K562 (cell line): Measurements from ENCODE around the gene SEC61A1. TPM values are rescaled to one million over a fixed set of nuclear protein-coding genes. Genes with fewer than 3 reads are reported as not detected.

ENCODE experiments used
- ATAC-seq: fragments of 200-7000 bp; cut with Tn5 transposase; 3 replicates; pipeline ENCODE4 v1.9.1; 2020; ENCODE audit warnings: moderate library complexity
- BruUV-seq: library from RNA; stranded (reverse); fragments of 400-500 nt; replicated peaks from 2 replicates; lab custom pipeline; 2021; lab: Mats Ljungman, UMichigan
- CTCF ChIA-PET: fragments of 300-600 bp; formaldehyde crosslinking; extraction: SDS; loops from one replicate; lab custom pipeline; 2021; ENCODE audit warnings: low intra/inter-chr PET ratio; lab: Yijun Ruan, JAX
- POLR2A ChIA-PET: fragments of 300-600, 350-650 bp; sonication (Branson Sonifier 250); formaldehyde crosslinking; extraction: SDS; loops from one replicate; lab custom pipeline; 2021; ENCODE audit warnings: antibody characterized with exemption, inconsistent platforms; lab: Yijun Ruan, JAX
- DNase-seq, 4 experiments: peaks; one replicate each; pipeline versions ENCODE4 v3.0.0 to v3.0.0-alpha.2; 2011 to 2018; ENCODE audit warnings: low spot score in 3 of 4, mixed read lengths in 3 of 4; ENCODE audit errors: extremely low read depth in 1 of 4
- FAIRE-seq: peaks from 2 replicates; lab custom pipeline; 2011; peaks lifted over from hg19 to GRCh38; lab: Jason Lieb, UNC
- H2AFZ ChIP-seq: 2 replicates; pipeline ENCODE4 v1.6.0; 2011; ENCODE audit warnings: low read depth, low read length, control low read depth, inconsistent platforms
- H3K27ac ChIP-seq: fragments of 200-600 bp; 3 replicates; pipeline ENCODE4 v1.8.0; 2011; ENCODE audit warnings: low read depth, mild to moderate bottlenecking, control low read depth, inconsistent platforms, low read length, moderate library complexity, mixed read lengths; ENCODE audit errors: extremely low read depth
- H3K27me3 ChIP-seq, 2 experiments: fragments of 300-600 bp in 1 of 2; 2 replicates in 1 of 2; 3 replicates in 1 of 2; pipeline versions ENCODE4 v1.6.0 to v1.8.0; 2011; ENCODE audit warnings: inconsistent platforms in 2 of 2, low read length in 2 of 2, mild to moderate bottlenecking in 1 of 2, mixed read lengths in 1 of 2, moderate library complexity in 1 of 2; ENCODE audit not compliant: control insufficient read depth in 2 of 2, insufficient read depth in 2 of 2
- H3K36me3 ChIP-seq: fragments of 300-600 bp; 3 replicates; pipeline ENCODE4 v1.8.0; 2011; ENCODE audit warnings: mild to moderate bottlenecking, low read length, inconsistent platforms; ENCODE audit not compliant: control insufficient read depth, insufficient read depth
- H3K4me1 ChIP-seq, 2 experiments: fragments of 200-600 bp in 1 of 2; replicated peaks in 1 of 2; 2 replicates in 1 of 2; 3 replicates in 1 of 2; pipeline versions ENCODE4 v1.5.1 to v1.8.0; 2011; ENCODE audit warnings: inconsistent platforms in 2 of 2, low read length in 2 of 2, mild to moderate bottlenecking in 1 of 2, mixed read lengths in 1 of 2, moderate library complexity in 1 of 2; ENCODE audit not compliant: control insufficient read depth in 2 of 2, insufficient read depth in 2 of 2
- H3K4me2 ChIP-seq: 2 replicates; pipeline ENCODE4 v1.6.1; 2011; ENCODE audit warnings: low read length, control low read depth, inconsistent platforms, mixed read lengths; ENCODE audit not compliant: insufficient read depth
- H3K4me3 ChIP-seq: fragments of 200-600 bp; sonication (generic), shearing (Covaris generic); 2 replicates; pipeline ENCODE4 v1.5.1; 2016; ENCODE audit warnings: control low read depth, inconsistent platforms
- H3K79me2 ChIP-seq: fragments of 200-600 bp; 3 replicates; pipeline ENCODE4 v1.8.0; 2011; ENCODE audit warnings: low read length, inconsistent platforms; ENCODE audit not compliant: control insufficient read depth, insufficient read depth
- H3K9ac ChIP-seq, 2 experiments: 2 replicates each; pipeline versions ENCODE4 v1.6.0 to v1.6.1; 2011; ENCODE audit warnings: low read depth in 2 of 2, low read length in 2 of 2, control low read depth in 1 of 2, inconsistent platforms in 1 of 2, mild to moderate bottlenecking in 1 of 2, mixed read lengths in 1 of 2; ENCODE audit not compliant: insufficient read depth in 1 of 2
- H3K9me1 ChIP-seq: one replicate; pipeline ENCODE4 v1.6.0; 2011; ENCODE audit warnings: inconsistent platforms, mild to moderate bottlenecking, low read length, moderate library complexity; ENCODE audit not compliant: control insufficient read depth, insufficient read depth
- H3K9me3 ChIP-seq: replicated peaks from 2 replicates; pipeline ENCODE4 v1.5.1; 2011; ENCODE audit warnings: low read depth, low read length, inconsistent platforms; ENCODE audit not compliant: control insufficient read depth, insufficient read depth
- H4K20me1 ChIP-seq: replicated peaks from 2 replicates; pipeline ENCODE4 v1.6.1; 2011; ENCODE audit warnings: low read length, inconsistent platforms, mixed read lengths; ENCODE audit not compliant: control insufficient read depth, insufficient read depth
- HMG20B ChIP-seq: fragments of 250-450 bp; sonication (Bioruptor Pico); IDR thresholded peaks from 2 replicates; pipeline ENCODE4 v1.5.0; 2021; ENCODE audit warnings: mild to moderate bottlenecking
- HNRNPH1 ChIP-seq: fragments of 200-400 bp; formaldehyde crosslinking; optimal IDR thresholded peaks from 2 replicates; pipeline ENCODE3; 2017; ENCODE audit warnings: low read depth, mild to moderate bottlenecking, low read length, moderate library complexity
- MED1 ChIP-seq: sonication (generic); formaldehyde crosslinking; IDR thresholded peaks from 2 replicates; pipeline ENCODE4 v1.8.1; 2023; ENCODE audit warnings: missing genetic modification reagents, borderline replicate concordance
- PHF20 ChIP-seq: fragments of 450-650 bp; IDR thresholded peaks from 2 replicates; pipeline ENCODE4 v1.6.1; 2018; ENCODE audit not compliant: partially characterized antibody
- SP2 ChIP-seq: IDR thresholded peaks from 2 replicates; pipeline ENCODE4 v1.6.1; 2011; ENCODE audit warnings: mild to moderate bottlenecking, low read depth, low read length, moderate library complexity; ENCODE audit not compliant: poor library complexity, severe bottlenecking; ENCODE audit errors: extremely low read depth
- ZFP91 ChIP-seq: sonication (generic); formaldehyde crosslinking; IDR thresholded peaks from 2 replicates; pipeline ENCODE4 v1.8.0; 2022; ENCODE audit warnings: mild to moderate bottlenecking, missing genetic modification reagents
- WGBS: fragments of 100-300 bp; shearing (Covaris generic); methylation state at CpG from one replicate; pipeline ENCODE4 v1.1.6; 2016; ENCODE audit warnings: low coverage, mixed read lengths; ENCODE audit not compliant: insufficient coverage; ENCODE audit errors: missing lambda C conversion rate; 5-methylcytosine and 5-hydroxymethylcytosine counted together
- in situ Hi-C: fragments of 300-500 bp; cut with MboI; formaldehyde crosslinking; loops from 4 replicates; pipeline ENCODE4 v1.15.0; 2018; ENCODE audit warnings: inconsistent platforms, mixed read lengths
- intact Hi-C: fragments of 100-400 bp; cut with micrococcal nuclease; formaldehyde crosslinking; loops from 2 replicates; pipeline ENCODE4 v1.14.2; 2022
- polyA plus RNA-seq, 8 experiments: library from polyadenylated mRNA; depleted of rRNA in 4 of 8; stranded (reverse) in 5 of 8; unstranded in 3 of 8; fragments of >200 nt; fragmentation: Nextera tagmentation in 2 of 8; fragmentation: Illumina TruSeq in 1 of 8; extraction: Ambion mirVana in 2 of 8; extraction: Trizol in 1 of 8; gene quantifications; 2 replicates each; pipeline versions ENCODE4 v1.2.1 to v1.2.3, GENCODE V29; 2011 to 2014; ENCODE audit warnings: inconsistent platforms in 1 of 8, missing spikeins in 1 of 8
- total RNA-seq, 7 experiments: library from RNA; depleted of rRNA in 6 of 7; stranded (reverse); fragments of >200 nt in 6 of 7; fragmentation: Illumina TruSeq in 2 of 7; extraction: Trizol in 2 of 7; gene quantifications; 2 replicates each; pipeline versions ENCODE4 v1.2.1 to v1.2.3, GENCODE V29; 2011 to 2021; ENCODE audit warnings: low replicate concordance in 1 of 7

The SEC61A1 gene
- total and polyA plus RNA-seq, 9 of the 15 experiments (the other 6 are each of a cell fraction or from before 2014, with no cell fraction given) = 1.9 to 140 (median 79.1) TPM

- no TSS peak for BruUV-seq
- H3K79me2 ChIP-seq = peaks cover 27% of the 10 kb centered on the region; the same call in 2 of the 3 replicates
- H2AFZ ChIP-seq = no peak overlapping the region
- ChIA-PET CTCF (no interaction called here), POLR2A (interaction anchor here (0.6 to 0.7 kb wide), 2 partner anchors 9 to 20 kb away, joined by 3 to 4 read pairs; no protein-coding TSS in a partner anchor)
- H3K9ac ChIP-seq = no peak overlapping the region
- H4K20me1 ChIP-seq = no peaks in the 10 kb centered on the region
- no peaks in the 10 kb centered on the region for H3K27me3 ChIP-seq
- H3K4me1 ChIP-seq = no peaks in the 10 kb centered on the region; a peak in 1 of 5 replicates
- H3K9me1 ChIP-seq = no peaks in the 10 kb centered on the region
- ATAC-seq = no peak
- intact Hi-C loops (no loop called here), in situ Hi-C loops (no loop called here)
- no peak for DNase-seq
- no peak overlapping the region for H3K27ac ChIP-seq
- peaks cover 78% of the 10 kb centered on the region for H3K36me3 ChIP-seq
- no peaks in the 10 kb centered on the region for H3K9me3 ChIP-seq
- no peak for FAIRE-seq
- H3K4me2 ChIP-seq = no peak overlapping the region
- no CpG with 5 or more reads among the region's 1 CpG for WGBS
- no peak overlapping the region for H3K4me3 ChIP-seq
- no peak for TF ChIP-seq MED1 (CRISPR knock-in tag)
- no peak for TF ChIP-seq SP2
- TF ChIP-seq ZFP91 (CRISPR knock-in tag) = no peak
- TF ChIP-seq PHF20 = no peak
- no peak for TF ChIP-seq HMG20B (CRISPR knock-in tag)
- TF ChIP-seq HNRNPH1 = no peak
Observed at GRCh38 chr3:128089135-128089534, 36.9 kb downstream of the SEC61A1 start.
